Astrocyte of the spinal cord (primary cell): Measurements from ENCODE around the gene SLC1A2.

Source experiments
- DNase-seq: peaks from one replicate; pipeline ENCODE4 v3.0.0; 2011; ENCODE audit warnings: low read depth, low spot score
- H3K4me3 ChIP-seq: 2 replicates; pipeline ENCODE4 v1.5.1; 2011; ENCODE audit warnings: low read depth, mild to moderate bottlenecking, low read length, moderate library complexity
- in situ Hi-C: cut with HindIII; loops from 2 replicates; pipeline ENCODE4 v1.10.0; 2017; ENCODE audit warnings: low sequenced_read_pairs
- TF ChIP-seq, protein P1 (sequence below): IDR thresholded peaks from 2 replicates; pipeline ENCODE4 v1.5.1; 2012; ENCODE audit warnings: low read depth, mild to moderate bottlenecking, low read length, inconsistent platforms

The SLC1A2 gene

GRCh38 chr11:35313760-35314153 lies 105.6 kb downstream of the SLC1A2 start:
- no peak overlapping the region for H3K4me3 ChIP-seq
- no peak for DNase-seq
- in situ Hi-C loops: no loop called here
- TF ChIP-seq, protein P1, sequence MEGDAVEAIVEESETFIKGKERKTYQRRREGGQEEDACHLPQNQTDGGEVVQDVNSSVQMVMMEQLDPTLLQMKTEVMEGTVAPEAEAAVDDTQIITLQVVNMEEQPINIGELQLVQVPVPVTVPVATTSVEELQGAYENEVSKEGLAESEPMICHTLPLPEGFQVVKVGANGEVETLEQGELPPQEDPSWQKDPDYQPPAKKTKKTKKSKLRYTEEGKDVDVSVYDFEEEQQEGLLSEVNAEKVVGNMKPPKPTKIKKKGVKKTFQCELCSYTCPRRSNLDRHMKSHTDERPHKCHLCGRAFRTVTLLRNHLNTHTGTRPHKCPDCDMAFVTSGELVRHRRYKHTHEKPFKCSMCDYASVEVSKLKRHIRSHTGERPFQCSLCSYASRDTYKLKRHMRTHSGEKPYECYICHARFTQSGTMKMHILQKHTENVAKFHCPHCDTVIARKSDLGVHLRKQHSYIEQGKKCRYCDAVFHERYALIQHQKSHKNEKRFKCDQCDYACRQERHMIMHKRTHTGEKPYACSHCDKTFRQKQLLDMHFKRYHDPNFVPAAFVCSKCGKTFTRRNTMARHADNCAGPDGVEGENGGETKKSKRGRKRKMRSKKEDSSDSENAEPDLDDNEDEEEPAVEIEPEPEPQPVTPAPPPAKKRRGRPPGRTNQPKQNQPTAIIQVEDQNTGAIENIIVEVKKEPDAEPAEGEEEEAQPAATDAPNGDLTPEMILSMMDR: no peak

GRCh38 chr11:35313066-35313759 lies 106.1 kb downstream of the SLC1A2 start:
- TF ChIP-seq, protein P1: no peak
- no peak for DNase-seq
- in situ Hi-C loops: no loop called here
- H3K4me3 ChIP-seq: no peak overlapping the region

- TF ChIP-seq, protein P1: no peak
- H3K4me3 ChIP-seq: no peak overlapping the region
- in situ Hi-C loops: no loop called here
- no peak for DNase-seq
Observed at GRCh38 chr11:35311331-35311730, 108.0 kb downstream of the SLC1A2 start.

DNA sequence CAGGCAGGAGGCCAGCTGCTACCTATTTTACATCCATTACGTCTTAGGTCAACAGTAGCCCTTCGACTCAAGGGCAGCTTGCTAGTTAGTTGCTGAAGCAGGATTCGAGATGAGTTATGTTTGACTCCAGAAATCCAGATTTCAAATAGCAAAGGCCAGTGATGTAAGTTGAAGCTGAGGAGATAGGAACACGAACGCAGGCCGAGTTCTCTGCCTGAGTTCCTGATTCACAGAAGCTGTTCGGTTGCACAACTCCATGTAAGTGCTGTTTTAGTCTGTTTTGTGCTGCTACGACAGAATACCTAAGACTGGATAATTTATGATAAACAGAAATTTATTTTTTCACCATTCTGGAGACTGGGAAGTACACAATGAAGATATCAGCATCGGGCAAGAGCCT lies 111.2 kb downstream of the SLC1A2 start:
- TF ChIP-seq, protein P1: no peak
- no peak overlapping the region for H3K4me3 ChIP-seq
- in situ Hi-C loops: no loop called here
- no peak for DNase-seq

DNA sequence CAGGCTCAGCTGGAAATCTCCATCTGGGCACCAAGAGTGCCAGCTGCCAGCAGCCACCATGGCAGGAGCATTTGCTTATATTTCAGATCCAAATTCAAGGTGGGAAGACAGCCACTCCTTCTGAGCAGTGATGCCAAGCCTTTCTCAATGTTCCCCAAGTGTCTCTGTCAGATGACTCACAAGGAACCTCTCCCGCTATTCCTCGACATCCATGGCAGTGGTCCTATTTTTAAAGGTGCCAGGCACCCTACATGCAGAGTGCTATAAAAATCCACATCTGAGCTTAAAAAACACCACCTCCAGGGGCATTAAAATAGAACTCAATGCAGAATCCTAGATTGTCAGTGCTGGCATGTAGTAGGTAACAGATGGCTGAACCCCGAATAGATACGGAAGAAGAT lies 112.1 kb downstream of the SLC1A2 start:
- no peak overlapping the region for H3K4me3 ChIP-seq
- in situ Hi-C loops: no loop called here

GRCh38 chr11:35305670-35306382 lies 113.5 kb downstream of the SLC1A2 start:
- H3K4me3 ChIP-seq: no peak overlapping the region
- in situ Hi-C loops: no loop called here
- DNase-seq: peak; percentile 65
- TF ChIP-seq, protein P1: peak; percentile 73

More for the DNA sequence above, 112.1 kb downstream of the SLC1A2 start:
- TF ChIP-seq, protein P1: no peak
- no peak for DNase-seq
